ENCODE results near the gene SLC23A2.

Gene SLC23A2

DNA sequence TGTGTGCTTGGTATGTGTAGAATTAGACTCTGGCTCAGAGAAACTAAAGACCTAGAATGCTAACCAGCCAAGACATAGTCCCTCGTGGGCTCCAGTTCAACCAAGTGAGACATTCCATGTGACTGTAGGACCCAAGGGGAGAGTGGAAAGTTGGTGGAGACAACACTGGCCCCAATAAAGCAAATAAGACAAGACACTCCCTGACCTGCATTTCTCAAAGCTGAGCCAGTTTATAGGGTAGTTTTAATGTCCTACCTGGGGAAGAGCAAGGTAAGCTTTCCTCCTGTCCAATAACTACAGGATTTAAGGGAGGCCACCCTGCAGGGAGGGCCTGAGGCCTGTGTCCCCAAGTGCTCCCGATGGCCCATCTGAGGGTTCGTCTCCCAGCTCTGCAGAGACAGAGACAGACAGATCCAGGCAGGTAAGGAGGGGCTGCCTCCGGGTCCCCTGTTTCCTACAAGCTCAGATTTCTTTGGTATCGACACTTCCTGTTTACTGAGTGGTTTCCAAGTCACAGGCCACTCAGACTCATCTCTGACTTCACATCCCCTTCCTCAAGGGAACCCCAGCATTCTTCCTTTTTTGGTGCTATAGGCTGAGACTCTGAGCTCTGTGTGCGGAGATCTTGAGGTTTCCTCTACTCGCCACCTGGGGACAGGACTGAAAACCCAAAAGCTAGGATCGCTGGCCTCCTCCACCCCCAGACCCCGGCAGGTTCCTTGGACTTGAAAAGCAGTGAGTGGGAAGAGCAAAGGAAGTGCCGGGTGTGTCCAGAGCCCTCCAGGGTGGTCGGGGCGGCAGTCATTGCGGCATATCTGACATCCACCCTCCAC is 187.2 kb downstream of the SLC23A2 start:
- no peak for DNase-seq (ENCODE audit: low read depth in 2 of 2)

- DNase-seq (ENCODE audit: low read depth in 2 of 2): no peak
Observed at GRCh38 chr20:4813076-4813862, 188.0 kb downstream of the SLC23A2 start.

- DNase-seq (ENCODE audit: low read depth in 2 of 2): no peak
Observed at GRCh38 chr20:4812641-4813075, 188.7 kb downstream of the SLC23A2 start.

- no peak for DNase-seq (ENCODE audit: low read depth in 2 of 2)
Observed at GRCh38 chr20:4812216-4812615, 189.1 kb downstream of the SLC23A2 start.

- no peak for DNase-seq (ENCODE audit: low read depth in 2 of 2)
Observed at GRCh38 chr20:4811661-4812181, 189.6 kb downstream of the SLC23A2 start.

GRCh38 chr20:4811257-4811656 is 190.1 kb downstream of the SLC23A2 start:
- DNase-seq (ENCODE audit: low read depth in 2 of 2): no peak

DNA sequence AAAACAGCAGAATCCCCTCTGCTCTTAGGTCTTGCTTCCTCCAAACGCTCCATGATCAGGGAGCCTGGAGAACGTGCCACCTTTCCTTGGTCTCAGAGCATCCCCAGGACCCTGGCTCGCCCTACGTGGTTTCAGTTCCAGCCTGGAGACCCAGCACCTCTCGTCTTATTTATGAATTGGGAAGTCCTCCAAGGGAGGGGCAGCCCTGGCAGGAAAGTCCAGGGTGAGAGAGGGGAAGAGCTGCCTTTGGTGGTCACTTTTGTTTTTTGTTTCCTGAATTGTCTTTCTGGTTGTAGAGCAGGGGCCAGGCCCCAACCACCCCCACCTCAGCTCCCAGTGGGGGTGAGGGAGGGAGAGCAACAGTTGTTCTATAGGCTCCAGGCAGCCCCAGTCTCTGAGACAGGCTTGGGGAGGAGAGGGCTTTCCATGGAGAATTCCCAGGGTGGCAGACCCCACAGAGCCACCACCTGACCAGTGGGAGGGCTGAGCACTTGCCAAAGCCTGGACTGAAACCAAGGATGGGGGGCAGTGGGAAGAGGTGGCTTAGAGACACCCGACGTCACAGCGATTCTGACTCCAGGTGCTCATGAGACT is 190.8 kb downstream of the SLC23A2 start:
- DNase-seq (ENCODE audit: low read depth in 2 of 2): no peak

- no peak for DNase-seq (ENCODE audit: low read depth in 2 of 2)
Observed at GRCh38 chr20:4809707-4810106, 191.6 kb downstream of the SLC23A2 start.

DNA sequence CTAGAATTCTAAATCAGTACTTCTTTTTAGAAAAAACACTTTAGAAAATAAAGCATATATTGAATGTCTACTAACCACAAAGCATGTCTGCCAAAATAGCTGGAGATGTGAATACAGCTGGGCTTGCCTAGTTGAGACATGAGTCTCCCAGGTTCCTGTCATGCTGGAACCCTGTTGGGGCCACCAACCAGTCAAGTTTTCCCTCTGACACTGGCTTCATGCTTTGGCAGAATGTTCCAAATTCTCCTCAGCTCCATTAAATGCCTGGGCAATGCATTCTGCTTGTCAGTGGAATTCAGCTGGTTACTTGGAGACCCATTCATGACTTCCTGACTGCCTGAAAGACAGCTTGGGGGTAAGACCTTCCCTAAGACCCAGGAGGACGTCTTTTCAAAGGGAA is 192.4 kb downstream of the SLC23A2 start:
- DNase-seq (ENCODE audit: low read depth in 2 of 2): no peak

- no peak for DNase-seq (ENCODE audit: low read depth in 2 of 2)
Observed at GRCh38 chr20:4805663-4806449, 195.5 kb downstream of the SLC23A2 start.

GRCh38 chr20:4802527-4802926 is 198.8 kb downstream of the SLC23A2 start:
- DNase-seq (ENCODE audit: low read depth in 2 of 2): no peak
